SH-SY5Y (cell line): ENCODE results near the gene MTRR.

ENCODE experiments used
- GATA2 ChIP-seq: IDR thresholded peaks from 2 replicates; pipeline ENCODE4 v1.6.1; 2011; ENCODE audit warnings: mild to moderate bottlenecking, low read depth, low read length
- GATA3 ChIP-seq: IDR thresholded peaks from 2 replicates; pipeline ENCODE4 v1.6.1; 2011; ENCODE audit warnings: low read depth, mild to moderate bottlenecking, low read length, moderate library complexity

The MTRR gene

DNA sequence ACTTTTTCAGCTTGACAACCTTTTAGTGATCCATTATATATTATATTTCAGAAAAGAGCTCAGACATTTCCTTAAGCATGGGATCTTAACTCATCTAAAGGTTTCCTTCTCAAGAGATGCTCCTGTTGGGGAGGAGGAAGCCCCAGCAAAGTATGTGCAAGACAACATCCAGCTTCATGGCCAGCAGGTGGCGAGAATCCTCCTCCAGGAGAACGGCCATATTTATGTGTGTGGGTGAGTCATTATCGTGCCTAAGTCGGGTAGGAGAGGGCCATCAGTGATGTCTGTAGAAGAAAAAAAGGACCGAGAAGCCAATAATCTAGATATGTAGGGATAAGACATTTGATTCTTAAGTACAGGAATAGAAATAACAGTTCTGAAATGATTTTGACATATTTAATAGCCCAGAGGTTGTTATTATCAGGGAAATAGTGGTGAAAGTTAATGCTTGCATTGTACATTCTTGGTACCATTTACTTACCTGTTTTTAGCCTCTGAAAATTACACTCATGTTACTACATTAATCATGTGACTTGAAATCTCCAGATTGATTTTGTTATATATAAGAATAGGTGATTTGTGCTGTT lies 28.2 kb downstream of the MTRR start:
- no peak for TF ChIP-seq GATA2
- TF ChIP-seq GATA3 = no peak

- TF ChIP-seq GATA3 = no peak
- no peak for TF ChIP-seq GATA2
These were observed 33.3 kb downstream of the MTRR start for GRCh38 chr5:7902201-7902600.

GRCh38 chr5:7902666-7903625 lies 34.0 kb downstream of the MTRR start:
- TF ChIP-seq GATA2 = no peak

- TF ChIP-seq GATA3 (no peak), GATA2 (no peak)
These were observed 35.2 kb downstream of the MTRR start for GRCh38 chr5:7904170-7904569.

DNA sequence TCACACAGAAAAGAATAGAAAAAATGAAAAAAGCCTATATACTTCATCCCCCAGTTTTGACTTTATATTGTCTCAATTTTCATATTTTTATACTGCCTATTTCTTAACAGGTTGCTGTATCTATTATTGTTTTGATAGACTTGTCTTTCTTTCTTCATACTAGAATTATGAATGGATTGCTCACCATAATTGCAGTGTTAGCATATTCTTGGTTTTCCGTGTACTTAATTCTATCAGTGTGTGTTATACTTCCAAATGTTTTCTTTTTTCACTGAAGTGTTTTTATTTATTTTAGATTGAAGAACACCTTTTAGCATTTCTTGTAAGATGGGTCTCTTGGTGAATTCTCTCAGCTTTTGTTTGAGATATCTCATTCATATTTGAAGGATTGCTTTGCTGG lies 38.7 kb downstream of the MTRR start:
- no peak for TF ChIP-seq GATA3
- TF ChIP-seq GATA2 = no peak

DNA sequence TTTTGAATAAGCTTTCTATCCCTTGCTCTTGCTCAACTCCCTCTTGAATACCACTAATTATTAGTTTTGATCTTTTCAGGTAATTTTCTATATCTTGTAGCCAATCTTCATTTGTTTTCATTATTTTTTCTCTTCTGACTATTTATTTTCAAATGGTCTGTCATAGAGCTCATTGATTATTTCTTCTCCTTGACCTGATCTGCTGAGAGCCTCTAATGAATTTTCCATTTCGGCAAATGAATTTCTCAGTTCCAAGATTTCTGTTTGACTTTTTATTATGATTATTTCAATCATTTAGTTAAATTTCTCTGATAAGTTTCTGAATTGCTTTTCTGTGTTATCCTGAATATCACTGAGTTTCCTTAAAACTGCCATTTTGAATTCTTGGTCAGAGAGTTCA lies 39.4 kb downstream of the MTRR start:
- TF ChIP-seq GATA2 (no peak), GATA3 (no peak)

DNA sequence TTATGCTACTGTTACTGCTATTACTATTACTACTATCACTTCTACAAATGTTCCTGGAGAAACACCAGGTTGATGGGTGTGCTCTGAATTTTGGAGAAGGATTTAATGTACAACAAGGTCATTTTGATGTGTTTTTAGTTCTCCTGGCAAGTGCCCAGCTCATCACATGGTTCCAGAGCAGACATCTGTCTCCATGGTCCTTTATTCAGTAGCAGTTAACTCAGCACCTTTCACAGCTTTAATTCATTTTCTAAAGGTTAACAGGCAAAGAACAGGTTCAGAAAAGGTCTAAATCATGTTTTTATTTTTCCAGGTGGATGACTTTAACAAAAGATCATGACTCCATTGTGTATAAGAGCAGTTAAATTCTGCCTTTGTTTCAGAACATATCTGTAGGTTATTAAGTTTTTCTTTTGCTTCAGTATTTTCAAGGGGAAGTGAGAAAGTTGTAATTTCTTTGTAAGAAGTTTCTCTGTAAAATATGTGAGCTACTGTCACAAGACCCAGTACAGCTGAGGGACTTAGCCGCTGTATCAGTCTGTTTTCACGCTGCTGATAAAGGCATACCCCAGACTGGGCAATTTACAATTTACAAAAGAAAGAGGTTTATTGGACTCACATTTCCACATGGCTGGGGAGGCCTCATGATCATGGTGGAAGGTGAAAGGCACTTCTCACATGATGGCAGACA lies 41.9 kb downstream of the MTRR start:
- TF ChIP-seq GATA3 = no peak
- no peak for TF ChIP-seq GATA2

DNA sequence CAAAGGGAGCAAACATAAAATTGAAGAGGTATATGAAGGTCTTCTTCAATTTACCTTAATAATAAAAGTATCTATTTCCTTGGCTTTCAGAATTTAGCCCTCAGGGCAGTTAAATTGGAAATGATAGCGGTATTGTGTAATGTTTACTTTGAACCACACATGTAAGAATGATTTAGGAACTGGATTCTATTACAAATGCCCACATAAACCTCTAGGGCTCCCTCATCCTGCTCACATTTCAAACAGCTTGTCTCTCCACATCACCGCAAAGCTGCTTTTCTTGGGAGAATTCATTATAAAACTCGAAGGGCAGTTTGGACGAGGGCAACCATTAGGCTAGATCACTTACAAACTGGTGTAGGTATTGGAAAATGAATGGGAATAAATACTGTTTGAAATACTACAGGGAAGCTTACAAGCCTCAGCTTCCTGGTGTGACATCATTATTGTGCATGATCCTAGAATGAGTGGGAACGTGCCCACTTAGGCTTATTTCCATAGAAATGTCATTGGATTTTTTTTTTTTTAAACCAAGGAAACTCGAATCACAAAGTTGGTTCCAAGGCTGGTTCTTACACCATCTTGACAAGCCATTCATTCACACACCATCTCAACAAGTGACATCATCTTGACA lies 47.3 kb downstream of the MTRR start:
- TF ChIP-seq GATA3 (no peak), GATA2 (no peak)

DNA sequence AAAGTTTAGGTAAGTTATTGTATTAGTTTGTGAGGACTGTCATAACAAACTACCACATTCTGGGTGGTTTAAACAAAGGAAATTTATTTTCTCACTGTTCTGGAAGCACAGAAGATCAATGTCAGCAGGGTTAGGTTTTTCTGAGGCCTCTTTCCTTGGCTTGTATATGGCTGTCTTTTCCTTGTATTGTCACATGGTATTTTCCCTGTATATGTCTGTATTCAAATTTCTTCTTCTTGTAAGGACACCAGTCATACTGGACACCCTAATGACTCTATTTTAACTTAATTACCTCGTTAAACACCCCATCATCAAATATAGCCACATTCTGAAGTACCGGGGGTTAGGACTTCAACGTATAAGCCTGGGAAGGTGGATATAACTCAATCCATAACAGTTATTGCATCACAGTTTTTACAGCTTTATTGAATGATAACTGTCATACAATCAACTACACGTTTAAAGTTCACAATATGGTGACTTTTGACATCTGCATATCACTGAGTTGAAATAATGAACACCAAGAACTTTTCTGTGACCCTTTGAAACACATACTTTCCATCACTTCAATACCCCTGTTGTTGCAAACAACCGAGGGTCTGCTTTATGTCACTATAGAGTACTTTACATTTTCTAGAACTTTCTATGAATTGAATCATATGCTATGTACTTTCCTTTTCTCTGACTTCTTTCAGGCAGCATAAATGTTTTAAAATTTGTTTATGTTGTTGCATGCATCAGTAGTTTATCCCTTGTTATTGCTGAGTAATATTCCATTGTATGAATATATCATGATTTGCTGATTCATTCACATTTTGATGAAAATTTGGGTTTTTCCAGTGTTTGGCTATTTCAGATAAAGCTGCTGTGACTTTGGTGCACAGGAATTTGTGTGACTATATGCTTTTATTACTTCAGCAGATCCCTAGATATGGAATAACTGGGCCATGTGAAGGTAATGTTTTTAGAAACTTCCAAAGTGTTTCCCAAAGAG lies 48.5 kb downstream of the MTRR start:
- no peak for TF ChIP-seq GATA3
- no peak for TF ChIP-seq GATA2

DNA sequence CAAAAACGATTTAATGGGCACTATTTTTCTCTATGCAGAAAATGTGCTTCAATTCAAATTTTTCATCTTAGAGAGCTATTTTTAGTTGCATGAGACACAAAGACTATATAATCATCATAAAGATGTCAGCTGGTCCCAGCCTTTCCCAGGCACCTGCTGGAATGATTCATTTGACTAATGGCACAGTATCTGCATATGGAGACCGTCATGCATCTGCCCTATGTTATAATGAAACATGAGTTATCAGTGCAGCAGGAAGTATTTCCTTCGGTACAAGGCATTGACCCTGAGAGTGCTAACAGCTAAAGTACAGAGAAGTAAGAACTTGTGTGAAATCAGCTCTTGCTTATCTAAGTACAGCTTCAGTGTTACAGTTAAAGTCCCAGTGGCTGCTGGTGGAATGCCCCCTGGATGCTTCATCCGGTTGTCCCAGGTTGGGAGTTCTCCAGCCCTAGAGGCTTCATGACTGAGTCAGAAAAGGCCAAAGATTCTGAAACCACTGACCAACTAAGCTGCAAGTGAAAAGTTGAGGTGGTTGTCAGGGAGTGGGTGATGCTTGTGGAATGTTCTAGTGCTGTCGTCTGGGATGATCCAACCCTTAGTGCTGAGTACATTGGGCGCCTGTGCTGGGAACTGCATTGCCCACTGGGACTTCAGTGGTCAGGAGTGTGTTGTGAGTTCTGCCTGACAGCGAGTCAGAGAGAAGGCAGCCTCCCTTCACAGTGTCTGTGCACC lies 57.2 kb downstream of the MTRR start:
- no peak for TF ChIP-seq GATA3
- TF ChIP-seq GATA2 = no peak

- TF ChIP-seq GATA2 (no peak), GATA3 (no peak)
These were observed 57.8 kb downstream of the MTRR start for GRCh38 chr5:7926720-7927119.

DNA sequence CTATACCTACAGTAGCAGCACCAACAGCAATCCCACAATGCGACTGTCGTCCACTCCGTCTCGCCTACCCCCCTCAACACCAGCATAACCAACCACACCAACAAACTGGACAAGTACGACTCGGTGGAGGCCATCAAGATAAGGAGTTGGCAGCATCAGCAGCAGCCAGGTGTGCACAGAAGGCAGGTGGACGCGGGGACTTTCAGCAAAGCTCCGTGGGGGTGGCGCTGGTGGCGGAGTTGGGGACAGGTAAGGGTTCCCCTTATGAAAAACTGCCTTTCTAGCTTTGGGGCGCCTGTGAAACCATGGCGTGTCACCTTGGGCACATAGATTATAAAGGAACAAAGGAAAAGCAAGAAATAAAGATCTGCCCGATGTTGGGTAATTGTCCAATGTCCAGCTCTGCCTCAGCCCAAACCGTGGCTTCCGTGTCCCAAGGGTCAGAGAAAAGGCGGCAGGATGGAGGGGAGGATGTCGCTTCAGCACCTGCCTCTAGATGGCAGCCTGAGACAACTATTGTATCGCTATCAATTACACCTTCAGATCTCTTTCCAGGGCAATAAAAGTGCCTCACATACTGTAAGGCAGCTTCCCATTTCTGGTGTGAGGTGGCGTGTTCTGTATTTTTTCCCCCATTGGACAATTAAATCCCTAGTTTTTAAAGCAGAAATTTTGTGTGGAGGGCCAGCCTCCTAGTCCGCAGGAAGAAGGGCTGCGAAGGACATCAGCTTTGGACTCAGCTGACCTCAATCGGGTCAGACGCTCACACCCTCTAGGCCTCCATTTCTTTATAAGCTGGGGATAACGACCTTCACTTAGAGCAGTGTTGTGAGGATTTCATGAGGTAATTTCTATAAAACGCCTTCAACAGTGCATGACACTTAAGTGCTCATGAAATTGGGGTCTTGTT lies 58.8 kb downstream of the MTRR start:
- TF ChIP-seq GATA3 (no peak), GATA2 (no peak)

GRCh38 chr5:7930011-7930410 lies 61.1 kb downstream of the MTRR start:
- no peak for TF ChIP-seq GATA3
- no peak for TF ChIP-seq GATA2
